IMR-90 (cell line): ENCODE measurements around the gene C8A.

Source experiments
- BHLHE40 ChIP-seq: fragments of 150-350 bp; IDR thresholded peaks from 2 replicates; pipeline ENCODE4 v1.6.1; 2016; ENCODE audit warnings: mild to moderate bottlenecking, low read depth, low read length
- CTCF ChIP-seq: conservative IDR thresholded peaks from 2 replicates; pipeline ENCODE4 v1.5.1; 2012; ENCODE audit warnings: mild to moderate bottlenecking, low read depth, low read length, improper control_type of control experiment
- FOS ChIP-seq: fragments of 150-350 bp; IDR thresholded peaks from 2 replicates; pipeline ENCODE4 v1.6.1; 2016; ENCODE audit warnings: low read depth, low read length
- MAFK ChIP-seq: IDR thresholded peaks from 2 replicates; pipeline ENCODE4 v1.6.1; 2012; ENCODE audit warnings: low read depth, low read length, improper control_type of control experiment
- MXI1 ChIP-seq: IDR thresholded peaks from 2 replicates; pipeline ENCODE4 v1.6.1; 2012; ENCODE audit warnings: low read depth, mild to moderate bottlenecking, low read length, moderate library complexity, borderline replicate concordance
- POLR2A ChIP-seq: IDR thresholded peaks from 2 replicates; pipeline ENCODE4 v1.6.1; 2012; ENCODE audit warnings: mild to moderate bottlenecking, low read depth, low read length
- RAD21 ChIP-seq: IDR thresholded peaks from 2 replicates; pipeline ENCODE4 v1.6.1; 2012; ENCODE audit warnings: low read length, improper control_type of control experiment
- RFX5 ChIP-seq: IDR thresholded peaks from 2 replicates; pipeline ENCODE4 v1.8.0; 2012; ENCODE audit warnings: low read depth, mild to moderate bottlenecking, low read length, moderate library complexity
- USF2 ChIP-seq: fragments of 150-350 bp; IDR thresholded peaks from 2 replicates; pipeline ENCODE4 v1.6.1; 2017; ENCODE audit warnings: mild to moderate bottlenecking, antibody characterized with exemption, low read length, low read depth

GRCh38 chr1:56903778-56904177 lies 49.2 kb downstream of the C8A start:
- no peak for TF ChIP-seq CTCF
- no peak for TF ChIP-seq POLR2A
- TF ChIP-seq FOS, result no peak
- TF ChIP-seq MXI1, result no peak
- TF ChIP-seq RAD21, result no peak
- TF ChIP-seq RFX5, result no peak
- no peak for TF ChIP-seq BHLHE40
- TF ChIP-seq USF2, result no peak
- no peak for TF ChIP-seq MAFK
